ENCODE measurements around the gene RBCK1.

The RBCK1 gene

GRCh38 chr20:430091-430999, 22.2 kb downstream of the RBCK1 start:
- Histone ChIP-seq H3K36me3 (ENCODE audit: insufficient read depth, low read length) (peaks cover 59% of the 10 kb centered on the region; the same call in 1 of the 2 replicates), H3K9ac (ENCODE audit: low read length) (no peak overlapping the region), H4K20me1 (ENCODE audit: insufficient read depth, low read length) (no peaks in the 10 kb centered on the region), H3F3A (ENCODE audit: insufficient read depth, low read length) (no peaks in the 10 kb centered on the region), H2AFZ (ENCODE audit: low read length) (no peak overlapping the region), H3K4me1 (ENCODE audit: insufficient read depth, low read length, severe bottlenecking) (peaks cover 6% of the 10 kb centered on the region), H3K4me2 (ENCODE audit: low read length) (no peak overlapping the region), H3K9me2 (ENCODE audit: low read depth, low read length) (no peaks in the 10 kb centered on the region), H3K27me3 (ENCODE audit: insufficient read depth, low read length) (no peaks in the 10 kb centered on the region), H3K27ac (ENCODE audit: low read depth, low read length, poor library complexity, severe bottlenecking) (no peak overlapping the region), H3K4me3 (ENCODE audit: low read depth, low read length, poor library complexity, severe bottlenecking) (no peak overlapping the region), H3K79me2 (ENCODE audit: insufficient read depth, low read length) (no peaks in the 10 kb centered on the region), H3K9me3 (ENCODE audit: low read length) (no peaks in the 10 kb centered on the region)
- TF ChIP-seq EZH2 (IDR thresholded peaks at IDR 0.05; ENCODE audit: borderline replicate concordance, low read length): no peak
- TF ChIP-seq, protein P1, sequence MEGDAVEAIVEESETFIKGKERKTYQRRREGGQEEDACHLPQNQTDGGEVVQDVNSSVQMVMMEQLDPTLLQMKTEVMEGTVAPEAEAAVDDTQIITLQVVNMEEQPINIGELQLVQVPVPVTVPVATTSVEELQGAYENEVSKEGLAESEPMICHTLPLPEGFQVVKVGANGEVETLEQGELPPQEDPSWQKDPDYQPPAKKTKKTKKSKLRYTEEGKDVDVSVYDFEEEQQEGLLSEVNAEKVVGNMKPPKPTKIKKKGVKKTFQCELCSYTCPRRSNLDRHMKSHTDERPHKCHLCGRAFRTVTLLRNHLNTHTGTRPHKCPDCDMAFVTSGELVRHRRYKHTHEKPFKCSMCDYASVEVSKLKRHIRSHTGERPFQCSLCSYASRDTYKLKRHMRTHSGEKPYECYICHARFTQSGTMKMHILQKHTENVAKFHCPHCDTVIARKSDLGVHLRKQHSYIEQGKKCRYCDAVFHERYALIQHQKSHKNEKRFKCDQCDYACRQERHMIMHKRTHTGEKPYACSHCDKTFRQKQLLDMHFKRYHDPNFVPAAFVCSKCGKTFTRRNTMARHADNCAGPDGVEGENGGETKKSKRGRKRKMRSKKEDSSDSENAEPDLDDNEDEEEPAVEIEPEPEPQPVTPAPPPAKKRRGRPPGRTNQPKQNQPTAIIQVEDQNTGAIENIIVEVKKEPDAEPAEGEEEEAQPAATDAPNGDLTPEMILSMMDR (IDR thresholded peaks at IDR 0.05; ENCODE audit: low read length): no peak

- no peak overlapping the region for H2AFZ ChIP-seq (ENCODE audit: low read length)
- no peaks in the 10 kb centered on the region for H3F3A ChIP-seq (ENCODE audit: insufficient read depth, low read length)
- no peaks in the 10 kb centered on the region for H3K79me2 ChIP-seq (ENCODE audit: insufficient read depth, low read length)
- peaks cover 6% of the 10 kb centered on the region for H3K4me1 ChIP-seq (ENCODE audit: insufficient read depth, low read length, severe bottlenecking)
- H3K9ac ChIP-seq (ENCODE audit: low read length): no peak overlapping the region
- no peaks in the 10 kb centered on the region for H3K9me3 ChIP-seq (ENCODE audit: low read length)
- TF ChIP-seq, protein P1 (IDR thresholded peaks at IDR 0.05; ENCODE audit: low read length): peak; percentile 81
- no peak for TF ChIP-seq EZH2 (IDR thresholded peaks at IDR 0.05; ENCODE audit: borderline replicate concordance, low read length)
- no peak overlapping the region for H3K27ac ChIP-seq (ENCODE audit: low read depth, low read length, poor library complexity, severe bottlenecking)
- peaks cover 66% of the 10 kb centered on the region; the same call in 1 of the 2 replicates for H3K36me3 ChIP-seq (ENCODE audit: insufficient read depth, low read length)
- H3K4me3 ChIP-seq (ENCODE audit: low read depth, low read length, poor library complexity, severe bottlenecking): no peak overlapping the region
- no peaks in the 10 kb centered on the region for H3K27me3 ChIP-seq (ENCODE audit: insufficient read depth, low read length)
- H3K4me2 ChIP-seq (ENCODE audit: low read length): no peak overlapping the region
- no peaks in the 10 kb centered on the region for H3K9me2 ChIP-seq (ENCODE audit: low read depth, low read length)
- no peaks in the 10 kb centered on the region for H4K20me1 ChIP-seq (ENCODE audit: insufficient read depth, low read length)
Observed at GRCh38 chr20:431012-431904, 23.2 kb downstream of the RBCK1 start.

- H4K20me1 ChIP-seq (ENCODE audit: insufficient read depth, low read length): no peaks in the 10 kb centered on the region
- H3K9ac ChIP-seq (ENCODE audit: low read length): no peak overlapping the region
- H3K79me2 ChIP-seq (ENCODE audit: insufficient read depth, low read length): no peaks in the 10 kb centered on the region
- no peaks in the 10 kb centered on the region for H3K9me2 ChIP-seq (ENCODE audit: low read depth, low read length)
- H3K27me3 ChIP-seq (ENCODE audit: insufficient read depth, low read length): no peaks in the 10 kb centered on the region
- no peak overlapping the region for H3K4me2 ChIP-seq (ENCODE audit: low read length)
- peaks cover 6% of the 10 kb centered on the region for H3K4me1 ChIP-seq (ENCODE audit: insufficient read depth, low read length, severe bottlenecking)
- no peaks in the 10 kb centered on the region for H3F3A ChIP-seq (ENCODE audit: insufficient read depth, low read length)
- H2AFZ ChIP-seq (ENCODE audit: low read length): no peak overlapping the region
- no peaks in the 10 kb centered on the region for H3K9me3 ChIP-seq (ENCODE audit: low read length)
- H3K4me3 ChIP-seq (ENCODE audit: low read depth, low read length, poor library complexity, severe bottlenecking): no peak overlapping the region
- H3K27ac ChIP-seq (ENCODE audit: low read depth, low read length, poor library complexity, severe bottlenecking): no peak overlapping the region
- TF ChIP-seq, protein P1 (IDR thresholded peaks at IDR 0.05; ENCODE audit: low read length): no peak
- TF ChIP-seq EZH2 (IDR thresholded peaks at IDR 0.05; ENCODE audit: borderline replicate concordance, low read length): no peak
- H3K36me3 ChIP-seq (ENCODE audit: insufficient read depth, low read length): peaks cover 66% of the 10 kb centered on the region; the same call in 1 of the 2 replicates
Observed at GRCh38 chr20:432208-432607, 24.1 kb downstream of the RBCK1 start.
